ENCODE measurements around the gene TPSG1. TPM values are rescaled to one million over a fixed set of nuclear protein-coding genes. Genes with fewer than 3 reads are reported as not detected.
"Not testable (repeated sequence)": the region's sequence is repeated elsewhere in the genome, so short reads cannot be mapped to it uniquely, and the experiment has no call there.

The TPSG1 gene
- total and polyA plus RNA-seq, 12 donors, result 0.06 to 0.37 TPM; not detected in 10

DNA sequence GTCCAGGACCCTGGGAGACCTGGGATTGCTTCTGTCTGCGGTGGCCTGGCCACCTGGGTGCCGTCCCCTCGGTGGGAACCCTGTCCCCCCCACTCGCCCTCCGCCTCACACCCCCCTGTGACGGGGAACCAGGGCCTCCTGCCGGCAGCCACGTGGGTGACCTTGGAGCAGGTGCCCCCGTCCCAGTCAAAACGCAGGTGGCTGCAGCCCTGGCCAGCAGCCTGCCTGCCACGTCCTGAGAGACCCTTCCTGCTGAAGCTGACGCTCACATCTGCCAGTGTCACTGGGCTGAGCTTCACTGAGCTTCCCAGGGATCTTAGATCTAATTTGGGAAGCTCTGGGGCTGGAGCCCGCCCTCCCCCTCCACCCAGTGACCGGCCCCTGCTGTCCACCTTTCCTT, 1.6 kb upstream of the TPSG1 start:
- H3K4me3 ChIP-seq; DNase-seq; H3K4me1 ChIP-seq; H3K36me3 ChIP-seq; H3K27ac ChIP-seq; intact Hi-C loops (cut with DNase I); ATAC-seq; H3K27me3 ChIP-seq; H3K9me3 ChIP-seq: not testable (repeated sequence)
- 32 to 49% methylated on average over 13 of the region's 14 CpGs for WGBS, 2 donors

DNA sequence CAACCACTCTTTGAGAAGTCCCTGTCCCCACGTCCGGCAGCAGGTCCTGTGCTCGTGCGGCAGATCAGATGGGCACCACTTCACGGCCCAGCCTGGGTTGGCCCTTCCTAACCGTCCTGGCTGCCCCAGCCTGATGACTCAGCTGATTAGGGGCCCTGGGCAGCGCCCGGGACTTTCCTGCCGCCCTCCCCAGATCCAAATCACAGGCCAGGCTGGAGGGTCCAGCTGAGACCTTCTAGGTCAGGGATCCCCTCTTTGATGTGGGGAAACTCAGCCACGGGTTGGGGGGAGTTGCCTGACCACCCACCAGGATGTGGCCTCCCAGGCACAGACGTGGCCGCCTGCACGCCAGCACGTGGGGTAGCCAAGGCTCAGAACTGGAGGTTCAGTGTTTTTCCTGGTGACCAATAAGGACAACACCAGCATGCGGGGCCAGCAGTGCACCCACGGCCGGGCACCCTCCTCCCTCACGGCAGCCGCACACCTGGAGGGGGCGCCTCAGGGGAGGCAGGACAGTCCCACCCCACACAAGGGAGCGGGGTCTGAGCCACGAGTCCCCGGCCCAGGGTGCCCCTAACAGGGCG, 752 bp upstream of the TPSG1 start:
- DNase-seq; intact Hi-C loops (cut with DNase I); H3K4me1 ChIP-seq; H3K27ac ChIP-seq; H3K9me3 ChIP-seq; H3K27me3 ChIP-seq; H3K36me3 ChIP-seq; H3K4me3 ChIP-seq: not testable (repeated sequence)
- WGBS, 2 donors, result 50 to 59% methylated on average over 22 to 24 of the region's 24 CpGs
- peak in 2 of 8 donors; percentile 7 to 12 for ATAC-seq

DNA sequence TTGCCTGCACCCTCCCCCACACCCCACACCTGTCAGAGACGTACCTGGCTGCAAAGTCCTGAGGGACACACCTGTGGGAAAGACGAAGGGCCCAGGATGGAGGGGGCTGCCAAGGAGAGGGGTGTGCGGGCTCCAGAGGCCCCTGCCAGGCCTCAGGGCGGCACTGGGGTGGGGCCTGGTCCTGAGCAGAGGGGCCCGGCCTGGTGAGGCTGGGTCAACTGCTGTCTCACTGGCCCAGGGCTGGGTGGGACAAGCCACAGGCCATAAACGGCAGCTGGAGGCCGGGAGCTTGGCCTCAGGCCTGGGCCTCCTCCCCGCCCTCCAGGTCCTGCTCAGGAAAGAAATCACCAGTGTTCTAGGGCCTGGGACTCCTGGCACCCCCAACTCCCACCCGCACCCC, 510 bp downstream of the TPSG1 start:
- ATAC-seq (no peak), DNase-seq (no peak)
- Histone ChIP-seq H3K4me1 (no peaks in the 10 kb centered on the region), H3K27ac (no peak overlapping the region), H3K36me3 (no peaks in the 10 kb centered on the region), H3K4me3 (no peak overlapping the region), H3K9me3 (no peaks in the 10 kb centered on the region), H3K27me3 (no peaks in the 10 kb centered on the region)
- WGBS, 2 donors, result 73 to 78% methylated on average over 9 of the region's 9 CpGs
- intact Hi-C loops (cut with DNase I), result no loop called here
- TF ChIP-seq, protein P1, sequence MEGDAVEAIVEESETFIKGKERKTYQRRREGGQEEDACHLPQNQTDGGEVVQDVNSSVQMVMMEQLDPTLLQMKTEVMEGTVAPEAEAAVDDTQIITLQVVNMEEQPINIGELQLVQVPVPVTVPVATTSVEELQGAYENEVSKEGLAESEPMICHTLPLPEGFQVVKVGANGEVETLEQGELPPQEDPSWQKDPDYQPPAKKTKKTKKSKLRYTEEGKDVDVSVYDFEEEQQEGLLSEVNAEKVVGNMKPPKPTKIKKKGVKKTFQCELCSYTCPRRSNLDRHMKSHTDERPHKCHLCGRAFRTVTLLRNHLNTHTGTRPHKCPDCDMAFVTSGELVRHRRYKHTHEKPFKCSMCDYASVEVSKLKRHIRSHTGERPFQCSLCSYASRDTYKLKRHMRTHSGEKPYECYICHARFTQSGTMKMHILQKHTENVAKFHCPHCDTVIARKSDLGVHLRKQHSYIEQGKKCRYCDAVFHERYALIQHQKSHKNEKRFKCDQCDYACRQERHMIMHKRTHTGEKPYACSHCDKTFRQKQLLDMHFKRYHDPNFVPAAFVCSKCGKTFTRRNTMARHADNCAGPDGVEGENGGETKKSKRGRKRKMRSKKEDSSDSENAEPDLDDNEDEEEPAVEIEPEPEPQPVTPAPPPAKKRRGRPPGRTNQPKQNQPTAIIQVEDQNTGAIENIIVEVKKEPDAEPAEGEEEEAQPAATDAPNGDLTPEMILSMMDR (IDR thresholded peaks at IDR 0.05), result no peak

DNA sequence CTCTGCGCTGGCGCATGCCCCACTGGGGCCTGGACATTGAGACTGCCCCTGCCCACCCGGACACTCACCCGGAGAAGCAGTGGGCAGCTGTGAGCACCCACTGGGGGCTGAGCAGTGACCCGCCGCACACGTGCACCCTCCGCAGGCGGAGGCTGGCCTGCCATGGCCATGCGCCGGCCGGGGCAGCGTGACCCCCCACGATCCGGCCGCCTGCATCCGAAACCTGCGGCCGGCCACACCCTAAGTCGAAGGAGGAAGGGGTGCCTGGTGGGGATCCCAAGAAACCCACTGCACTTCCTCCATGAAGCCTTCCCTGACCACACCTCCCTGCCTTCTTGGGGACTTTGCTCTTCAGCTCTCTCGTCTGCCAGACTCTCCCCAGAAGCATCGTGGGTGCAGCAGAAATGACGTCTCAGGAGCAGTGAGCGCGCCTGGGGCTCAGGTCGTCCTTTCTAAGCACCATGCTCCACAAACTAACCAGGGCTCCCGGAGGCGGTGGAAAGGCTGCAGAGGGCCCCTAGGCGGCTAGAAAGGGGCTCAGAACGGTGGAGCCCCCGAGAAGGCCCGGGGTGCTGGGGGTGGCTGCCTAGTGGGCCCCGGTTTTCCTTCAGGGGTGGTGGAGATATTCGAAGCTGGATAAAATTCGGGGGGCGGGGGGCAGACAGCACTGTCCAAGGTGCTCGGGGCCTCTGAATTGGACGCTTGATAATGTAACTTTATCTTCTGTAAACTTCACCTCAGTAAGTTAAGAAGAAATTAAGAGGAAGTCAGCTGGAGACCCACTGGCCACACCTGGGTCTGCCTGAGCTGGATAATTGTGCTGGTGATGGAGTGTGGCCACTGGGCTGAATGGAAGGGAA, 1.5 kb downstream of the TPSG1 start:
- no peaks in the 10 kb centered on the region for H3K9me3 ChIP-seq
- no peaks in the 10 kb centered on the region for H3K27me3 ChIP-seq
- H3K4me1 ChIP-seq, result no peaks in the 10 kb centered on the region
- intact Hi-C loops (cut with DNase I), result no loop called here
- no peak for DNase-seq
- H3K27ac ChIP-seq, result no peak overlapping the region
- WGBS, 2 donors, result 84 to 88% methylated on average over 38 of the region's 38 CpGs
- H3K36me3 ChIP-seq, result no peaks in the 10 kb centered on the region
- ATAC-seq, result no peak
- TF ChIP-seq, protein P1 (IDR thresholded peaks at IDR 0.05), result no peak
- H3K4me3 ChIP-seq, result no peak overlapping the region

DNA sequence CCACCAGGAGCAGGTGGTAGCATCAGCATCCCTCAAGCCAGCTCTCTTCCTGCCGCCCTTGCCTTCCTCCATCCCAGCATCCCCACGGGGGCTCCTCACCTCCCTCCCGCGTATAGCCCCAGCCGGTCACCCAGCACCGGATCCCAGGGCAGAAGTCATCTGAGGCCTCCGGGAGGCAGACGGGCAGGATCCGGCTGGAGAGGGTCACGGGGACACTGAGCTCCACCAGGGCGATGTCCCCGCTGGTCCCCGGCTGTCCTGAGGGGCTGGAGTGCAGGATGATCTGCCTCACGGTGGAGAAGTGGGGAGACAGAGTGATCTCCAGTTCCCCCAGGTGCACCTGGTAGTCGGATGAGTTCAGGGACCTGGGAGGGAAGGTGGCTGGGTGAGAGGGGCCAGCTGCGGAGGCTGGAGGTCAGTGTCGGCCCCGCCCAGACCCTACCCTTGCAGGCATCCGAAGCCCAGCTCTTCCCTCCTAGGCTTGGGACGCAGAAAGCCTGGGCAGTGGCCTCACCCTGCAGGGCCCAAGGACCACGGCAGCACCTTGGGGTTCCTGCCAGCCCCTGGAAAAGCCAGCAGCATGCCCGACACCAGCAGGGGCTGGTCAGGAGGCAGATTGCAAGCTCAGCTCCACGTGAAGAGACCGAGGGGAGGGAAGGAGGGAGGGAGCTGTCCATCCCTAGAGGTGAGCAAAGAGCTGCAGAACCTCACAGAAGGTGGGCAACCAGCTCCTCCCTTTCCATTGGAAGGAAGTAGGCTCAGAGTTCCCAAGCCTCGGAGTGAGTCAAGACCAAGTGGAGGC, 2.3 kb downstream of the TPSG1 start:
- ATAC-seq (no peak), DNase-seq (no peak)
- no peak overlapping the region for H3K27ac ChIP-seq
- intact Hi-C loops (cut with DNase I), result no loop called here
- H3K4me3 ChIP-seq, result no peak overlapping the region
- H3K4me1 ChIP-seq, result no peaks in the 10 kb centered on the region
- WGBS, 2 donors, result 68 to 70% methylated on average over 25 of the region's 25 CpGs
- no peaks in the 10 kb centered on the region for H3K9me3 ChIP-seq
- no peaks in the 10 kb centered on the region for H3K27me3 ChIP-seq
- H3K36me3 ChIP-seq, result no peaks in the 10 kb centered on the region
- TF ChIP-seq, protein P1 (IDR thresholded peaks at IDR 0.05), result no peak
